ENCODE measurements around the gene ATP6V0E2.

The ATP6V0E2 gene
- long read RNA-seq, transcript ATP6V0E2-203 (4 exons, 2,722 nt): major isoform, 217 of 225 reads
- long read RNA-seq, partial matches to known transcripts: 4 of 225 reads
- long read RNA-seq, other reads (novel, unspliced or antisense): 2 of 225 reads

GRCh38 chr7:149873074-149873969 lies at the start of gene ATP6V0E2:
Gene ATP6V0E2 (plus strand): TSS chr7:149873969. CDS start chr7:149874066, 97 bp downstream.
- TF ChIP-seq CTCF (IDR thresholded peaks at IDR 0.05; ENCODE audit: insufficient read depth, low read length) (no peak), GABPA (IDR thresholded peaks at IDR 0.05; ENCODE audit: low read depth) (no peak), REST (IDR thresholded peaks at IDR 0.05; ENCODE audit: insufficient replicate concordance, low read depth) (no peak), SPI1 (IDR thresholded peaks at IDR 0.05; ENCODE audit: borderline replicate concordance, low read depth) (no peak), POLR2AphosphoS5 (IDR thresholded peaks at IDR 0.05; ENCODE audit: low read depth) (no peak)
- H3K27me3 ChIP-seq (ENCODE audit: insufficient read depth, poor library complexity, severe bottlenecking): peaks cover 10% of the 10 kb centered on the region
- H3K4me3 ChIP-seq (replicated peaks; ENCODE audit: insufficient read depth, low read length): peak within 1 kb of the TSS; percentile 76
- no peak within 1 kb of the TSS for H3K27ac ChIP-seq (replicated peaks)
- DNase-seq (ENCODE audit: low read depth in 1 of 2, low spot score in 1 of 2): peak; percentile 78 to 79

GRCh38 chr7:149824301-149824741 lies 49.4 kb upstream of the ATP6V0E2 start:
- no peak overlapping the region for H3K4me3 ChIP-seq (replicated peaks; ENCODE audit: insufficient read depth, low read length)
- no peaks in the 10 kb centered on the region for H3K27me3 ChIP-seq (ENCODE audit: insufficient read depth, poor library complexity, severe bottlenecking)
- TF ChIP-seq CTCF (IDR thresholded peaks at IDR 0.05; ENCODE audit: insufficient read depth, low read length) (no peak), GABPA (IDR thresholded peaks at IDR 0.05; ENCODE audit: low read depth) (no peak), POLR2AphosphoS5 (IDR thresholded peaks at IDR 0.05; ENCODE audit: low read depth) (no peak), SPI1 (IDR thresholded peaks at IDR 0.05; ENCODE audit: borderline replicate concordance, low read depth) (no peak)
- no peak overlapping the region for H3K27ac ChIP-seq (replicated peaks)
- DNase-seq (ENCODE audit: low read depth in 1 of 2, low spot score in 1 of 2): no peak

- H3K27me3 ChIP-seq (ENCODE audit: insufficient read depth, poor library complexity, severe bottlenecking): no peaks in the 10 kb centered on the region
- DNase-seq (ENCODE audit: low read depth in 1 of 2, low spot score in 1 of 2): no peak
- TF ChIP-seq CTCF (IDR thresholded peaks at IDR 0.05; ENCODE audit: insufficient read depth, low read length): no peak
- no peak for TF ChIP-seq REST (IDR thresholded peaks at IDR 0.05; ENCODE audit: insufficient replicate concordance, low read depth)
- TF ChIP-seq SPI1 (IDR thresholded peaks at IDR 0.05; ENCODE audit: borderline replicate concordance, low read depth): no peak
- no peak for TF ChIP-seq POLR2AphosphoS5 (IDR thresholded peaks at IDR 0.05; ENCODE audit: low read depth)
- TF ChIP-seq GABPA (IDR thresholded peaks at IDR 0.05; ENCODE audit: low read depth): no peak
- H3K4me3 ChIP-seq (replicated peaks; ENCODE audit: insufficient read depth, low read length): no peak overlapping the region
- no peak overlapping the region for H3K27ac ChIP-seq (replicated peaks)
Measured at GRCh38 chr7:149824748-149825566, 48.8 kb upstream of the ATP6V0E2 start.

All from HL-60 (cell line).